ENCODE results near the gene PLA2G12B.

DNA sequence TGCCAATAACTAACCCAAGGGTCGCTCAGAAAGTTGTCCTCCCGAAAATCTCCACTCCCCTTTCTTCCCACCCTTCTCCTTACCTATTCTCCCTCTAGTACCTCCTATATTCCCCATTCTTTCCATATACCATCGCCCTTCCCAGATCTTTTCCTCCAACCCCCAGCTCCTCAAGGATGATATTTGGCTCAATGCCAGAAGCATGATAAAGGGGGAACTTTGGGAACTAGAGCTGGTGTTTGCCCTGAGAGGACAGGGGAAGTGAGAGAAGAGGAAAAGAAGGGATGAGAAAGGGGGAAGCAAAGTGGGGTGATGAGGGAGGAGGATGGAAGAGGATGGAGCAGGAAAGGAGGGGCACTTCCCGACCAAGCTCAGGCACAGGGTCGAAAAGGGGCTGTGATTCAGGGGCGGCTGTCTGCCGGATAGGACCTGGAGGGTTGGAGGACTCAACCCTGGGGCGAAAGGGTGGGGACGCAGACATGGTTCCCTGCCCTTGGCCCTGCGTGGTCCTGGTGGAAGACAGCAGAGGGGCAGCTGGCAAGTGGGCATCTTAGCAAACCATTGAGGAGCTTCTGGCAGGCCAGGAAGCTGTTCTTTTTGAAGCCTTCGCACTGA lies 59.3 kb downstream of the PLA2G12B start:
- TF ChIP-seq, protein P1, sequence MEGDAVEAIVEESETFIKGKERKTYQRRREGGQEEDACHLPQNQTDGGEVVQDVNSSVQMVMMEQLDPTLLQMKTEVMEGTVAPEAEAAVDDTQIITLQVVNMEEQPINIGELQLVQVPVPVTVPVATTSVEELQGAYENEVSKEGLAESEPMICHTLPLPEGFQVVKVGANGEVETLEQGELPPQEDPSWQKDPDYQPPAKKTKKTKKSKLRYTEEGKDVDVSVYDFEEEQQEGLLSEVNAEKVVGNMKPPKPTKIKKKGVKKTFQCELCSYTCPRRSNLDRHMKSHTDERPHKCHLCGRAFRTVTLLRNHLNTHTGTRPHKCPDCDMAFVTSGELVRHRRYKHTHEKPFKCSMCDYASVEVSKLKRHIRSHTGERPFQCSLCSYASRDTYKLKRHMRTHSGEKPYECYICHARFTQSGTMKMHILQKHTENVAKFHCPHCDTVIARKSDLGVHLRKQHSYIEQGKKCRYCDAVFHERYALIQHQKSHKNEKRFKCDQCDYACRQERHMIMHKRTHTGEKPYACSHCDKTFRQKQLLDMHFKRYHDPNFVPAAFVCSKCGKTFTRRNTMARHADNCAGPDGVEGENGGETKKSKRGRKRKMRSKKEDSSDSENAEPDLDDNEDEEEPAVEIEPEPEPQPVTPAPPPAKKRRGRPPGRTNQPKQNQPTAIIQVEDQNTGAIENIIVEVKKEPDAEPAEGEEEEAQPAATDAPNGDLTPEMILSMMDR (IDR thresholded peaks at IDR 0.05): no peak
- no peak for TF ChIP-seq POLR2A (IDR thresholded peaks at IDR 0.05; ENCODE audit: low read depth)
- TF ChIP-seq POLR2AphosphoS5 (IDR thresholded peaks at IDR 0.05): no peak

All from esophagus muscularis mucosa (tissue), 3 donors.